Activated CD4-positive, alpha-beta T cell treated with anti-CD3 and anti-CD28 coated beads, Interleukin-2, amount 10 ng/mL, durations not matched to agents 24 days and 14 days (primary cell): ENCODE measurements around the gene TMEM128. TPM values are rescaled to one million over a fixed set of nuclear protein-coding genes. Genes with fewer than 3 reads are reported as not detected.

ENCODE experiments used
- DNase-seq: peaks from one replicate; pipeline ENCODE4 v3.0.0; 2022
- H3K27ac Mint-ChIP-seq: one replicate; pipeline ENCODE4 v1.8.0; 2022; ENCODE audit warnings: mild to moderate bottlenecking, mixed read lengths
- H3K27me3 Mint-ChIP-seq: one replicate; pipeline ENCODE4 v1.8.0; 2022; ENCODE audit warnings: mixed read lengths
- H3K36me3 Mint-ChIP-seq: one replicate; pipeline ENCODE4 v1.8.0; 2022; ENCODE audit warnings: low read depth, mild to moderate bottlenecking, mixed read lengths
- H3K4me1 Mint-ChIP-seq: one replicate; pipeline ENCODE4 v1.8.0; 2021; ENCODE audit warnings: mixed read lengths
- H3K4me3 Mint-ChIP-seq: one replicate; pipeline ENCODE4 v1.8.0; 2022; ENCODE audit warnings: mild to moderate bottlenecking, moderate library complexity, mixed read lengths
- H3K9me3 Mint-ChIP-seq: one replicate; pipeline ENCODE4 v1.8.0; 2021; ENCODE audit warnings: mixed read lengths
- intact Hi-C: fragments of 100-400 bp; cut with micrococcal nuclease; formaldehyde crosslinking; loops from one replicate; pipeline ENCODE4 v1.15.1; 2023
- total RNA-seq: library from RNA; stranded (reverse); gene quantifications from 2 replicates; pipeline ENCODE4 v1.2.3, GENCODE V29; 2022

Gene TMEM128
- total RNA-seq: 18.5 and 20.7 TPM in 2 replicates

GRCh38 chr4:4248029-4248884 lies at the start of gene TMEM128:
TSS of gene TMEM128 (minus strand) at chr4:4248223. CDS start at chr4:4248202, 21 bp downstream.
- Mint-ChIP-seq H3K9me3 (no peaks in the 10 kb centered on the region), H3K4me1 (peaks cover 20% of the 10 kb centered on the region), H3K36me3 (peaks cover 20% of the 10 kb centered on the region), H3K4me3 (peak within 1 kb of the TSS; percentile 92), H3K27ac (peak within 1 kb of the TSS; percentile 95), H3K27me3 (no peaks in the 10 kb centered on the region)
- peak; percentile 98 for DNase-seq
- intact Hi-C loops: loop anchor here (1.0 kb wide), 3 partner anchors 42 to 293 kb away; partner anchors contain the start of genes LYAR and ZBTB49

- no peak overlapping the region for H3K4me3 Mint-ChIP-seq
- H3K27ac Mint-ChIP-seq: no peak overlapping the region
- H3K4me1 Mint-ChIP-seq: peaks cover 18% of the 10 kb centered on the region
- DNase-seq: no peak
- peaks cover 22% of the 10 kb centered on the region for H3K36me3 Mint-ChIP-seq
- intact Hi-C loops: no loop called here
- no peaks in the 10 kb centered on the region for H3K27me3 Mint-ChIP-seq
- H3K9me3 Mint-ChIP-seq: no peaks in the 10 kb centered on the region
Measured at GRCh38 chr4:4296283-4296846, 48.3 kb upstream of the TMEM128 start.

- Mint-ChIP-seq H3K4me1 (peaks cover 32% of the 10 kb centered on the region), H3K4me3 (no peak overlapping the region), H3K27ac (no peak overlapping the region), H3K27me3 (no peaks in the 10 kb centered on the region), H3K9me3 (no peaks in the 10 kb centered on the region), H3K36me3 (peaks cover 21% of the 10 kb centered on the region)
- no peak for DNase-seq
- intact Hi-C loops: no loop called here
Measured at GRCh38 chr4:4293279-4293678, 45.3 kb upstream of the TMEM128 start.

- Mint-ChIP-seq H3K27ac (peak within 1 kb of the TSS; percentile 95), H3K27me3 (no peaks in the 10 kb centered on the region), H3K4me3 (peak within 1 kb of the TSS; percentile 99), H3K36me3 (peaks cover 24% of the 10 kb centered on the region), H3K9me3 (no peaks in the 10 kb centered on the region), H3K4me1 (peaks cover 41% of the 10 kb centered on the region)
- intact Hi-C loops: loop anchor here (1.0 to 2.0 kb wide), 3 partner anchors 42 to 253 kb away; partner anchors contain the start of genes STX18 and TMEM128
- DNase-seq: peak; percentile 100
Measured at GRCh38 chr4:4289941-4290850, 42.2 kb upstream of the TMEM128 start, which contains the start of the genes LYAR and ZBTB49. TSS of gene LYAR (minus strand) at chr4:4290154. CDS start at chr4:4283742, 6,412 bp downstream. TSS of gene ZBTB49 (plus strand) at chr4:4290251. CDS start at chr4:4299946, 9,695 bp downstream.

- peak overlapping the region; percentile 99 for H3K4me3 Mint-ChIP-seq
- H3K36me3 Mint-ChIP-seq: peaks cover 25% of the 10 kb centered on the region
- no peaks in the 10 kb centered on the region for H3K27me3 Mint-ChIP-seq
- intact Hi-C loops: no loop called here
- H3K4me1 Mint-ChIP-seq: peaks cover 38% of the 10 kb centered on the region
- no peak for DNase-seq
- peak overlapping the region; percentile 95 for H3K27ac Mint-ChIP-seq
- no peaks in the 10 kb centered on the region for H3K9me3 Mint-ChIP-seq
Measured at GRCh38 chr4:4289597-4289940, 41.5 kb upstream of the TMEM128 start.

- peak overlapping the region; percentile 95 for H3K27ac Mint-ChIP-seq
- no peaks in the 10 kb centered on the region for H3K9me3 Mint-ChIP-seq
- intact Hi-C loops: no loop called here
- peaks cover 27% of the 10 kb centered on the region for H3K36me3 Mint-ChIP-seq
- DNase-seq: no peak
- H3K27me3 Mint-ChIP-seq: no peaks in the 10 kb centered on the region
- H3K4me3 Mint-ChIP-seq: peak overlapping the region; percentile 99
- H3K4me1 Mint-ChIP-seq: peaks cover 38% of the 10 kb centered on the region
Measured at GRCh38 chr4:4289055-4289454, 41.0 kb upstream of the TMEM128 start.

- intact Hi-C loops: no loop called here
- Mint-ChIP-seq H3K27ac (no peak overlapping the region), H3K9me3 (no peaks in the 10 kb centered on the region), H3K36me3 (peaks cover 35% of the 10 kb centered on the region), H3K4me1 (peaks cover 38% of the 10 kb centered on the region), H3K4me3 (peak overlapping the region; percentile 46), H3K27me3 (no peaks in the 10 kb centered on the region)
- no peak for DNase-seq
Measured at GRCh38 chr4:4288098-4288497, 40.1 kb upstream of the TMEM128 start.

GRCh38 chr4:4284827-4285618 lies 37.0 kb upstream of the TMEM128 start:
- H3K36me3 Mint-ChIP-seq: peaks cover 52% of the 10 kb centered on the region
- no peak overlapping the region for H3K27ac Mint-ChIP-seq
- no peak overlapping the region for H3K4me3 Mint-ChIP-seq
- H3K27me3 Mint-ChIP-seq: no peaks in the 10 kb centered on the region
- no peak for DNase-seq
- intact Hi-C loops: no loop called here
- H3K4me1 Mint-ChIP-seq: peaks cover 25% of the 10 kb centered on the region
- H3K9me3 Mint-ChIP-seq: no peaks in the 10 kb centered on the region

- Mint-ChIP-seq H3K9me3 (no peaks in the 10 kb centered on the region), H3K4me1 (peaks cover 7% of the 10 kb centered on the region), H3K36me3 (peaks cover 59% of the 10 kb centered on the region), H3K27me3 (no peaks in the 10 kb centered on the region), H3K27ac (no peak overlapping the region), H3K4me3 (no peak overlapping the region)
- intact Hi-C loops: no loop called here
- DNase-seq: no peak
Measured at GRCh38 chr4:4281787-4282186, 33.8 kb upstream of the TMEM128 start.

- Mint-ChIP-seq H3K4me1 (peaks cover 2% of the 10 kb centered on the region), H3K9me3 (no peaks in the 10 kb centered on the region), H3K4me3 (no peak overlapping the region), H3K36me3 (peaks cover 49% of the 10 kb centered on the region), H3K27me3 (no peaks in the 10 kb centered on the region), H3K27ac (no peak overlapping the region)
- no peak for DNase-seq
- intact Hi-C loops: no loop called here
Measured at GRCh38 chr4:4277531-4277930, 29.5 kb upstream of the TMEM128 start.

GRCh38 chr4:4274226-4274625 lies 26.2 kb upstream of the TMEM128 start:
- H3K4me1 Mint-ChIP-seq: peaks cover 17% of the 10 kb centered on the region

GRCh38 chr4:4271912-4272311 lies 23.9 kb upstream of the TMEM128 start:
- no peak overlapping the region for H3K27ac Mint-ChIP-seq
- intact Hi-C loops: no loop called here
- H3K4me3 Mint-ChIP-seq: no peak overlapping the region
- peaks cover 54% of the 10 kb centered on the region for H3K36me3 Mint-ChIP-seq
- no peaks in the 10 kb centered on the region for H3K27me3 Mint-ChIP-seq
- no peak for DNase-seq
- no peaks in the 10 kb centered on the region for H3K9me3 Mint-ChIP-seq
- H3K4me1 Mint-ChIP-seq: peaks cover 23% of the 10 kb centered on the region

More at GRCh38 chr4:4274226-4274625, 26.2 kb upstream of the TMEM128 start:
- H3K9me3 Mint-ChIP-seq: no peaks in the 10 kb centered on the region
- H3K27ac Mint-ChIP-seq: no peak overlapping the region
- no peak for DNase-seq
- peaks cover 49% of the 10 kb centered on the region for H3K36me3 Mint-ChIP-seq
- H3K27me3 Mint-ChIP-seq: no peaks in the 10 kb centered on the region
- H3K4me3 Mint-ChIP-seq: no peak overlapping the region
- intact Hi-C loops: no loop called here

- intact Hi-C loops: no loop called here
- Mint-ChIP-seq H3K27ac (no peak overlapping the region), H3K36me3 (peaks cover 56% of the 10 kb centered on the region), H3K27me3 (no peaks in the 10 kb centered on the region), H3K4me3 (peak overlapping the region; percentile 11), H3K4me1 (peaks cover 23% of the 10 kb centered on the region), H3K9me3 (no peaks in the 10 kb centered on the region)
- DNase-seq: no peak
Measured at GRCh38 chr4:4270529-4270928, 22.5 kb upstream of the TMEM128 start.
